GM19438 (cell line): ENCODE measurements around the gene IGLL5.

Experiments
- ATAC-seq: cut with Tn5 transposase; IDR thresholded peaks from one replicate; pipeline ENCODE4 v1.9.1; 2021; ENCODE audit warnings: low read depth; ENCODE audit not compliant: unreplicated experiment

The IGLL5 gene

DNA sequence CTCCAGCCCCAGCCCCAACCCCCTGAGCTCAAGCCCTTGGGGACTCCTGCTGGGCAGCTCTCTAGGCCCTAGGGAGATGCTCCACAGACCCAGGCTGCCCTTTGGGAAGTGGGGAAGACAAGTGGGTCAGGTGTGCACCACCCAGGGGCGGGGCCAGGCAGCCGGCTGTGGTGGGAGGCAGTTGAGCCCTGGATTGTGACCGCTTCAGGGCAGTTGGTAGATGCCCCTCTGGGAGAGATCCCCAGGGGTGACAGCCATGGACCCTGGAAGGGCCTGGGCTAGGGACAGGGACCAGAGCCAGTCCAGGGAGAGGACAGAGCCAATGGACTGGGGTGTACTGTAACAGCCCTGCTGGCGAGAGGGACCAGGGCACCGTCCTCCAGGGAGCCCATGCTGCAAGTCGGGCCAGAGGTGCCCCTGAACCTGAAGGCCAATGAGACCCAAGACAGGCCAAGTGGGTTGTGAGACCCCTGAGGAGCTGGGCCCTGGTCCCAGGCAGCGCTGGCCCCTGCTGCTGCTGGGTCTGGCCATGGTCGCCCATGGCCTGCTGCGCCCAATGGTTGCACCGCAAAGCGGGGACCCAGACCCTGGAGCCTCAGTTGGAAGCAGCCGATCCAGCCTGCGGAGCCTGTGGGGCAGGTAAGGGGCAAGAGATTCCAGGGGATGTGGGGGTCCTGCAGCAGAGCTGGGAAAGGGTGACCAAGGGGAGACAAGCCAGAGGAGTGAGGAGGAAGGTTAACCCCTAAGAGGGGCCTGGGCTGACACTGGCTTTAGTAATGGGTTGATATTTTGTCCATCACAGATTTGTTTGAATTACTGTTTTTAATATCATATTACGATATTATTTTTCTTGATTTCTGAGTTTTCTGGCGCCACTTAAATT lies at the start of gene IGLL5:
Gene IGLL5 (plus strand): TSS at position 196 of the 883 bp plus-strand sequence. CDS start 238 bp downstream, at position 434.
- no peak for ATAC-seq

DNA sequence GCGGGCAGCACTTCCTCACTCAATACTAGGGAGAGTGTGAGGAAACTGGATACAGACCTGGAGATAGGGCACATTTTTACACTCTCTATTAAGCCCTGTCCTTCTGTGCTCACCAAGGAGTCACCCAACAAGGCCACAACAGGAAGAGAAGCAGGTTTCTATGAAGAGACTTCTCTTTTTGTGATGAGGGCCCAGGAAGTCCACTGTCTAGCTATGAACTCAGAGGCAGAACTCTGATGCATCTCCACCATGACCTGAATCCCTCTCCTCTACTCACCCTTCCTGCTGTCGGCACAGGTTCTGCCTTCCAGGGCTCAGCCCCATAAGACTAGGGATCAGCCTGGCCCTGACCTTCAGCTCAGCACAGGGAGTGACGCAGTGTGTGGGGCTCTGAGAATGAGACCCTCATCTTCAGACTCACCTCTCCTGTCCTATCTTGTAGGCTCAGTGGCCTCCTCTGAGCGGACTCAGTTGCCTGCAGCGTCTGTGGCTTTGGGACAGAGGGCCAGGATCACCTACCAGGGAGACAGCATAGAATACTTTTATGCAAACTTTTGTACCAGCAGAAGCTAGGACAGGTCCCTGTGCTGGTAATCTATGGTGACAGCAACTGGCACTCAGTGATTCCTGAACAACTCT lies 49.3 kb upstream of the IGLL5 start:
- ATAC-seq = no peak

DNA sequence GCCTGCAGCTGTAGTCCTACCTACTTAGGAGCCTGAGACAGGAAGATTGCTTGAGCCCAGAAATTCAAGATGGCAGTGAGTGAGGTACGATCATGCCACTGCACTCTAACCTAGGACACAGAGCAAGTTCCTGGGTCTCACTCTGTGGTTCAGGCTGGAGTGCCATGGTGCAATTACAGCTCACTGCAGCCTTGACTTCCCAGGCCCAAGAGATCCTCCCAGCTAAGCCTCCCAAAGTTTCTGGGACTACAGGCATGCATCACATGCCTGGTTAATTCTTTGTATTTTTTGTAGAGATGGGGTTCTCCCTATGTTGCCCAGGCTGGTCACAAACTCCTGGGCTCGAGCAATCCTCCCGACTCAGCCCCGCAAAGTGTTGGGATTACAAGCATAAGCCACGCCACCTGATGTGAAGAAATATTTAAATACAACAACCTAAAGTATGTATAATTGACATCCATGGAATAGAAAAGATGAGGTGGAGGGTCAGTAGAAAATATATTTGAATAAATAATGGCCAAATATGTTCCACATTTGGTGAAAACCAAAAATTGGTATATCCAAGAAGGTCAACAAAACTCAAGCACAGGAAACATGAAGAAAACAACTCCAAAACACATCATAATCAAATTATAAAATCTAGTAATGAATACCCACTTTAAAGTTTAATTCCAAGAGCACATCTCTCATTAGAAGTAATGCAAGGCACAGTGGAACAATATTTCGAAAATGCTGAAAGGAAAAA lies 47.9 kb upstream of the IGLL5 start:
- no peak for ATAC-seq

DNA sequence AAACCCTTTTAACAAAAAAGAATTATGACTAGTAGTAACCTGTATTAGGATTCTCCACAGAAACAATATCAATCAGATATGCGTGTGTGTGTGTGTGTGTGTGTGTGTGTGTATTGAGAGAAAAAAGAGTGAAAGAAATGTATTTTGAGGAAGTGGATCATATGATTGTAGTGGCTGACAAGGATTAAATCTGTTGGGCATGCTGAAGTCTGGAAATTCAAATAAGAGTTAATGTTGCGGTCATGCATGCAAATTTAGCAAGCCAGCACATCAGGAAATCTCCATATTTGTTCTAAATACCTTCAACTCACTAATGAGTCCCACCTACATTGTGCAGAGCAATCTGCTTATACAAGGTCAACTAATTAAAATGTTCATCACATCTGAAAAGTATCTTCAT lies 46.8 kb upstream of the IGLL5 start:
- ATAC-seq = no peak

DNA sequence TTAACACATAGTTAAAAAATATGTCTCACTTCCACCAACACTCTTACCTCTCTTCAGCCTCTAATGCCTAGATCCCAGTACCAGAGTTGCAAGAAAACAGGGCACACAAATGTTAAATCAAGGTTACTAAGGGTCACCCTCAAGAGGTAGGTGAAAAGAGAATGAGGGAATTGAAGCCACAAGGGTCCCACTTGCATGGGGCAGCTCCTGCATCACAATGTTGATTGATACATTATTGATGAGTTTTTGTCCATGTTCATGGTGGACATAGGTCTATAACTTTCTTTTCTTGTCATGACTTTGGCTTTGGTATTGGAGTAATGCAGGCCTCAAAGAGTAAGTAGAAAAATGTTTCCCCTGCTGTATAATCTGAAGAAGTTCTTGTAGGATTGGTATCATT lies 46.0 kb upstream of the IGLL5 start:
- no peak for ATAC-seq

DNA sequence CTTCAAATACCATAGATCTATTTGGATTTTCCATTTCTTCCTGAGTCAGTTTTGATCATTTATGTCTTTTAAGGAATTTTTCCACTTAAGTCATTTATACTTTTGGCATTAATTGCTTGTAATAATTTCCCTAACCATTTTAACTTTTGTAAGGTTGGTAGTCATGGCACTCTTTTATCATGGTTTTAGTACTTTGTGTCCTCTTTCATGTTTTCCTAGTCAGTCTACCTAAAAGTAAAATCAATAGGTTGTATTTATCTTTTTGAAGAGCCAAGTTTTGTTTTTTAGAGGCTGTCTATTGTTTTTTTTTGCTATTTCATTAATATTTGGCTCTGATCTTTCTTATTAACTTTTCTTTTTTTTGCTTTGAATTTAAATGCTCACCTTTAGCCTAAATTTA lies 45.5 kb upstream of the IGLL5 start:
- ATAC-seq = no peak

DNA sequence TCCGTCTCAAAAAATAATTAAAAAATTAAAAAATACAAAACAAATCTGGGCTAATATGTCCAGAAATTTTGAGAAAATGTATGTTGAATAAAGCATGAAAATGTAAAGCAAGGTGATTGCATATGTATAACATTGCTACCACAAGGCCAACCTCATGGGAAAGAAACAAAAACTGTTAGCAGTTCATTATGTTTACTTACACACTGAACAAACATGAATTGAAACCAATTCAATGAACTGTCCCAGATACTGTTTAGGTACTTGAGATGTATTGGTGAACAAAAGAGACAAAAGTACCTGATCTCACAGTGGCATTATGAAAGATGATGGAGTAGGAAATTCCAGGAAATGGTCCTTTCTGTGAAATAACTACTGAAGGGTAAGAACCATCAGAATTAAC lies 43.8 kb upstream of the IGLL5 start:
- ATAC-seq = no peak

DNA sequence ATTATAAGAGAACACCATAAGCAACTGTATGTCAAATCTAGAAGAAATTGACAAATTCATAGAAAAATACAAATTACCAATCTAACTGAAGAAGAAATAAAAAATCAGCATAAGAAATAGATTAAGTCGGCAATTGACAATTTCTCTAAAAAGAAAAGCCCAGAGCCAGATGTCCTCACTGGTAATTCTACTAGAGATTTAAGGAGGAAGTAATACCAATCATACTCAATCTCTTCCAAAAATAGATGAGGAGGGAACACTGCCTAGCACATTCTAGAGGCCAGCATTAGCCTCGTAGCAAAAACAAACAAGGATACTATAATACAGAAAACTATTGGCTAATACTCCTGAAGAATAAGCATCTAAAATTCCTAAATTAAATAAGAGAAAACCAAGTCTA lies 40.4 kb upstream of the IGLL5 start:
- no peak for ATAC-seq

DNA sequence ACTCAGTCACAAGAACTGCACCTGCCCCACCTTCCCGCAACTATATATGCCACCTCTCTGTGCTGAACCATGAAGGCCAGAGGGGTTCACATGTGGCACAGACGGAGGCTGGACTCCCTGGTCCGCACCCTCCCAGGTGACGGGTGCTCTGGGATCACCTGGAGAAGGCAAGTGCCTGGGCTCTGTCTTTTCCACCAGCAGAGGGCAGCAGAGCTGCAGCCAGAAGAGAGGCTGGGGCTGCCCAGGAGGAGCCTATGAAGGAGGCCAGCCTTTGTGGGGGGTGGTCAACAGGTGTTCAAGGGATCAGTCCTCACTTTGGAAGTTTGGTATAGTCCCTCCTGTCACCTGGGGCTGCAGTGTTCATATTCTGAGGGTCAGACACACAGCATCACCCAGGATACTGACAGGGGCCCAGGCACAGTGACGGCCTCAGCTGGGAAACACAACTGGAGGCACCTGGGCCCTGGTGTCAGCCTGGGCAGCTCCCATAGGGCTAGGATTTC lies 39.2 kb upstream of the IGLL5 start:
- no peak for ATAC-seq

DNA sequence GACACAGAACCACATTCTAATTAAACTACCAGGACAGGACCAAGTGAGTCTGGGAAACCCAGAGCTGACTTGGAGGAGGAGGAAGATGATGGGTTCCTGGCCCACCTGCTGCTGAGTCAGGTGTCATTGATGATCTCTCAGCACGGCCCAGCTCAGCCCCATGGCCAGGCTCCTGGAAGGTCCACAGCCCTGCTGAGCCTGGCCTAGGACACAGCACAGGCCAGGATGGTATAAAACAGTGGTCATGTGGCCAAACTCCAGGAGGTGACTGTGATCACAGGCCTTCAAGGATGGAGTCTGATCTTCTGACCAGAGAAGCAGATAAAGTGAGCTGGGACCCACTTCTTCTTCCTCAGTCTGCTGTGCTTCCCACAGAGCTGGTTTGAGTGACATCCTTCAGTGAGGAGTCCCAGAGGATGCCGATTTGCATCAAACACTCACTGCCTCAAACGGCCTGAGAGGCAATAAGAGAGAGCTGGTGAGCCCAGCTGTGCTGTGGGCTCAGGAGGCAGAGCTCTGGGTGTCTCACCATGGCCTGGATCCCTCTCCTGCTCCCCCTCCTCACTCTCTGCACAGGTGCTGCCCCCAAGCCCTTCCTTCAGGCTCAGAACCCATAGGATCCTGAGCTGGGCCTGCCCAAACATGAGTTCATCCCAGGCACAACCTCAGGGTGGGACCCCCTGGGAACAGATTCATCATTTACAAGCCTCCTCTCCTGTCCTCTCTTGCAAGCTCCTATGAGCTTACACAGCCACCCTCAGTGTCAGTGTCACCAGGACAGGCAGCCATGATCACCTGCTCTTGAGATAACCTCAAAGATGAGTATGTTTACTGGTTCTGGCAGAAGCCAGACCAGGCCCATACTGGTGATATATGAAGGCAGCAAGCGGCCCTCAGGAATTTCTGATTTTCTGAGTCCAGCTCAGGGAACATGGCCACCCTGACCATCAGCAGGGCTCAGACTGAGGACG lies 37.7 kb upstream of the IGLL5 start:
- ATAC-seq = no peak

DNA sequence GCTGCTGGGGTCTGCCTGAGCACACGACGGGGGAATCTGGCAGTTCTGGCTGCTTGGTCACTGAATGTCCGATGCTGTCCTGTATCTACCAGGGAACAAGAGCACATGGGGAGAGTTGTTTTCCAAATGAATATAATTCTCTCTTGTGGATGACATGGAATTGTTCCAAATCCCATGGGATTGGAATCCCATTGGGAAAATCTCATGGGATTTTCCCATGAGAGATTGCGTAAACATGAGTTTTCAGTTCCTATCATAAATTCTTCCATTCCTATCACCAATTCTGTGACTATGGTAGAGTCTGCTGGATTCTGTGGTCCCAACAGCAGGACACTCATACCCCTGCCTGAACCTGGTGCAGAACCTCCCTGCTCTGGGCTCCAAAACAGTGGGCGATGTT lies 35.6 kb upstream of the IGLL5 start:
- no peak for ATAC-seq

DNA sequence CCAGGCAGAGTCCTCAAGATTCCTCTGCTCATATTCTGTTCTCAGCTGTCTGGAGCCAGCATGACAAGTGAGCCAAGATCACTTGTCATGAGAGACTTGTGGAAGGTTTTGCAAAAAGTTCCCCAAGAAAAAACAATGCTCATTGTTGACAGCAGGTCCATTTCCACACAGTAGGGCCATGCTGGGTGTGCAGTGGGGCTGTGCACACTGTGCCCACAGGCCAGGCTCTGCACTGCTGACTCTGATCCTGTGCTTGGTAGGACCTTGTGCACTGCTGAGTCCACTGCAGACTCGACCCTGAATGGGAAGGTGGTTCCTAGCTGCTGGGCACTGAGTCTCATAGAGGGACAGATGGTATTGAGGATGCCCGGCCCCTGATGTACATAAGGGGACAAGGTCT lies 33.9 kb upstream of the IGLL5 start:
- ATAC-seq = no peak

DNA sequence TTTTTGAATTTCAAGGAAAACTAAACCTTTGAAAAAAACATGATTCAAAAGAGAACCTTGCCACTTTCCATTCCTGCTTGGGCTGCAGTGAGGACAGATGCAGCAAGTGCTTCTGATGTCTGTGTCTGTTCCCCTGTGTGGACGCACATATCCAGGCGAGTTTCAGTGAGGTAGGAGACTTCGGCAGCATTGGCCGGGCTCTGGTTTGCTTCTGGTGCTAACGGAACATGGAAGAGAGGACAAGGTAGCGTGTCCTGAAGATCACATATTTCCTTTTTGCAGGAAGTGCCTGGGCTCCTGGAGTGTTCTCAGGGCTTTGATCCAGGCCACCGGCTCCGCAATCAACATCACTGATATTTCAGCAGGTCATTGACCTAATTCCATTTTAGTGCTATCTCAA lies 33.1 kb upstream of the IGLL5 start:
- no peak for ATAC-seq

DNA sequence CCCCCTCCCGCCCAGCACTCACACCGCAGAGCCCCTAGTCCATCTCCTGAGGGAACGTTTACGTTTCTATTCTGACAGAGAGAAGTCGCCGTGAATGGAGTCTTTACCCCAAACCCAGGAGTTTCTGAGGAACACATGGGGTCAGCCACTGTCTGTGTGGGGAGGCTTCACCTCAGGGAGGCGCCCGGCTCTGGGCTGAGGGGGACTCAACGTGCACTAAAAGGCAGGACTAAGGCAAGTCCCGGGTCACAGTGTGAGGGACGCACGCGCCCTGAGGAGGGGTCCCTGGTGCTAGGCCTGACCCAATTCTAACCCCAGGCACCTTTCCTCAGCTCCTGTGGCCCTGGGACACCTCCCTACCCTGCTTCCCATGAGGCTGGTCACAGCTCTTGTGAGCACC lies 32.5 kb upstream of the IGLL5 start:
- no peak for ATAC-seq

DNA sequence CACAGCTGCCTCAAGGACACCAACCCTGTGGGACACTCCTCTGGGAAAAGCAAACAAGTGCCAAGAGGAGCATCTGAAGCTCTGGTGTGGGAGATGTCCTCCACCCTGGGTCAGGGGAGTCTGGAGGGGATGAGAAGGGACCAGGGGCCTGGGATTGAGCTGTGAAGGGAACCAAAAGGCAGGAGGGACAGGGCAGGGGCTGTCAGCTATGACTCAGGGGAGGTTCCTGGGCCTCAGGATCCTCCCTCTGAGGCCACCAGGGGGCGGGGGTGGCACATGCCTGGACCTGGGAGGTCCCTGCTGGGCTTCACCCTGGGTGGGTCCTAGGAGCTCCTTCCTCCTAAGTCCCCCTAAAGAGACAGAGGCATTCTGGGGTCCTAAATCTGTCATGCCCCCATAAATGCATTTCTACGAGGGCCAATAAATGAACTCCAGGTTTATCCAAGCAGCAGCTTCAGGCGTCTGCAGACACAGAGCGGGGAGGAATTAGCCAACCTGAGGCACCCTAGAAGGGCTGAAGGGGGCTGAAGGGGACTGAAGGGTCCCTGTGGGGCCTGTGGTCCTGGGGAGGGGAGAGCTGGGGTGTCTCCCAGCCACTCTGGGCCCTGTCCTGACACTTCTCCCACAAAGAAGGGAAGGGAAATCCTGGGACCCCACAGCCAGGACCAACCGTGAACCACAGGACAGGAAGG lies 31.9 kb upstream of the IGLL5 start:
- ATAC-seq = no peak

DNA sequence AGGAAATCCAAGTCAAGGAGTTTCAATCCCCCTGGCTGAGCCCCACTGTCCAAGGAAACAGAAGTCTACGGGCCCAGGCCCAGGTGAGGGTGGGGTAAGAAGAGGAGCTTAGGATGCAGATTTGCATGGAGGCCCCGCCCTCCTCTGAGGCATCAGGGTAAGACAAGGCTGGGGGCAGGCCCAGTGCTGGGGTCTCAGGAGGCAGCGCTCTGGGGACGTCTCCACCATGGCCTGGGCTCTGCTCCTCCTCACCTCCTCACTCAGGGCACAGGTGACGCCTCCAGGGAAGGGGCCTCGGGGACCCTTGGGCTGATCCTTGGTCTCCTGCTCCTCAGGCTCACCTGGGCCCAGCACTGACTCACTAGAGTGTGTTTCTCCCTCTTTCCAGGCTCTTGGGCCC lies 31.3 kb upstream of the IGLL5 start:
- no peak for ATAC-seq

DNA sequence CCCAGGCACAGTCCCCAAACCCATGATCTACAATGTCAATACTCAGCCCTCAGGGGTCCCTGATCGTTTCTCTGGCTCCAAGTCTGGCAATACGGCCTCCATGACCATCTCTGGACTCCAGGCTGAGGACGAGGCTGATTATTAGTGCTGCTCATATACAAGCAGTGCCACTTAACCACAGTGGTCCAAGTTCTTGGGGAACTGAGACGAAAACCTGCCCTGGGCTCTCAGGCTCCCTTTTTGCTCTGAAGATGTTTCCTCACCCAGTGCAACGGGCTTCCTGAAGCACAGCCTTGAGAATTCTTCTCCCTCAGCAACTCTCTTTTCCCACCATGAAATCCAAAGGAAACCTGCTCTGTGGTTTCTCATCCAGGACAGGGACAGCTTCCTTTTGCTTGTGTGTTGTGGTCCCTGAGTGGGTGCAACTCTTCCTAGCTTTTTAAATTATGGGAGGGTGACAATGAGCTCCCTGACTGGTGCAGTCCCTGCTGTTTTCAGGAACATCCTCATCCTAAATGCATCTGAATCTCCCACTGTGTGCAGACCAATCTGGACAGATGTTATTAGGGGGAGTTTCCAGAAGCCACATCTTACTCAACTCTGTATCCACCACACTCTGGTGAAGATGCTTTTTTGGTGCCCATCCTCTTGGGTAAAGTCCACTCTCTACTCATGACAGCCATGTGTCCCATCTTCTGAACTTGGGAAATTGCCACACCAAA lies 30.6 kb upstream of the IGLL5 start:
- no peak for ATAC-seq

DNA sequence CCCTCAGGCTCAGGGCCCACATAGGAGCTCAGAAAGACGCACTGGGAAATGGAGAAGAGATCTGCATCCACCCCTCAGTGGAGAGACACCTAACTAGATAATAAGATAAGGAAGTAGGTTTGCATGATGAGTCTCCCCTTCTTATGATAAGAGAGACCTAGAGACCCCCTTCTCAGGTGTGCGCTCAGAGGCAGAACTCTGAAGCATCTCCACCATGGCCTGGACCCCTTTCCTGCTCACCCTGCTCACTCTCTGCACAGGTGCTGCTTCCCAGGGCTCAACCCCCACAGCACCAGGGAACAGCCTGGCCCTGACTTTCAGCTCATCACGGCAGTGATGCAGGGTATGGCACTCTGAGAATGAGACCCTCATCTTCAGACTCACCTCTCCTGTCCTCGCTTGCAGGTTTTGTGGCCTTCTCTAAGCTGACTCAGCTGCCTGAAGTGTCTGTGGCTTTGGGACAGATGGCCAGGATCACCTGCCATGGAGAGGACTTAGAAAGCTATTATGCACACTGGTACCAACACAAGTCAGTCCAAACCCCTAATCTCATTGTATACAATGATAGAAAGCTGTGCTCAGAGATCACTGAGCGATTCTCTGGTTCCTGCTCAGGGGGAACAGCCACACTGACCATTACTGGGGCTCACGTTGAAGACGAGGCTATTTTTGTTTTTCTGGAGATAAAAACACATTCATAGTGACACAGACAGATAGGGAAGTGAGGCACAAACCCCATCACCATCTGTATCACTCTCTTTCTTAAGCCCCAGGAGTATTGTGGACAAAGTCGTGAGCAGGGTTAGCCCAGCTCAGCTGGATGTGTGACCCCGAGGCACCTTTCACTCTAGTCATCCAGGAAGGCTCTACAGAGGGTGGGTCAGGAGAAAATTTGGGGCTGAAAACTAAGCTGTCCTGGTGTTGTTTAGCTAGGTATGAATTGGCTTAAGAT lies 29.7 kb upstream of the IGLL5 start:
- no peak for ATAC-seq
